Measurements from ENCODE around the gene POLRMT.

The POLRMT gene

GRCh38 chr19:664913-665443 is 31.6 kb upstream of the POLRMT start:
- no peak overlapping the region for H3K4me3 ChIP-seq (ENCODE audit: low read depth, low read length)
- DNase-seq (ENCODE audit: low read depth) = no peak

GRCh38 chr19:663682-664117 is 30.4 kb upstream of the POLRMT start:
- H3K4me3 ChIP-seq (ENCODE audit: low read depth, low read length) = peak overlapping the region; percentile 55

GRCh38 chr19:662962-663681 is 29.8 kb upstream of the POLRMT start, which contains the start of gene RNF126:
Gene RNF126 (minus strand): TSS chr19:663214. CDS start chr19:663121, 93 bp downstream.
- DNase-seq (ENCODE audit: low read depth) = peak; percentile 73
- peak within 1 kb of the TSS; percentile 95 for H3K4me3 ChIP-seq (ENCODE audit: low read depth, low read length)

More at GRCh38 chr19:663682-664117, 30.4 kb upstream of the POLRMT start:
- no peak for DNase-seq (ENCODE audit: low read depth)

- H3K4me3 ChIP-seq (ENCODE audit: low read depth, low read length) = peak overlapping the region; percentile 95
- DNase-seq (ENCODE audit: low read depth) = no peak
Measured at GRCh38 chr19:662207-662961, 29.0 kb upstream of the POLRMT start.

GRCh38 chr19:661427-662196 is 28.3 kb upstream of the POLRMT start:
- DNase-seq (ENCODE audit: low read depth) = no peak
- peak overlapping the region; percentile 95 for H3K4me3 ChIP-seq (ENCODE audit: low read depth, low read length)

- no peak for DNase-seq (ENCODE audit: low read depth)
- H3K4me3 ChIP-seq (ENCODE audit: low read depth, low read length) = peak overlapping the region; percentile 95
Measured at GRCh38 chr19:660793-661426, 27.6 kb upstream of the POLRMT start.

- DNase-seq (ENCODE audit: low read depth) = no peak
Measured at GRCh38 chr19:658916-659839, 25.8 kb upstream of the POLRMT start.

GRCh38 chr19:658059-658839 is 24.9 kb upstream of the POLRMT start:
- H3K4me3 ChIP-seq (ENCODE audit: low read depth, low read length) = no peak overlapping the region
- no peak for DNase-seq (ENCODE audit: low read depth)

More at GRCh38 chr19:658916-659839, 25.8 kb upstream of the POLRMT start:
- no peak overlapping the region for H3K4me3 ChIP-seq (ENCODE audit: low read depth, low read length)

- DNase-seq (ENCODE audit: low read depth) = no peak
Measured at GRCh38 chr19:657611-658010, 24.3 kb upstream of the POLRMT start.

GRCh38 chr19:656751-657559 is 23.6 kb upstream of the POLRMT start:
- no peak overlapping the region for H3K4me3 ChIP-seq (ENCODE audit: low read depth, low read length)
- DNase-seq (ENCODE audit: low read depth) = no peak

More at GRCh38 chr19:657611-658010, 24.3 kb upstream of the POLRMT start:
- no peak overlapping the region for H3K4me3 ChIP-seq (ENCODE audit: low read depth, low read length)

GRCh38 chr19:655691-656090 is 22.4 kb upstream of the POLRMT start:
- DNase-seq (ENCODE audit: low read depth) = no peak
- H3K4me3 ChIP-seq (ENCODE audit: low read depth, low read length) = no peak overlapping the region

GRCh38 chr19:653425-653824 is 20.1 kb upstream of the POLRMT start:
- H3K4me3 ChIP-seq (ENCODE audit: low read depth, low read length) = no peak overlapping the region
- DNase-seq (ENCODE audit: low read depth) = no peak

- H3K4me3 ChIP-seq (ENCODE audit: low read depth, low read length) = no peak overlapping the region
- DNase-seq (ENCODE audit: low read depth) = no peak
Measured at GRCh38 chr19:652467-653389, 19.4 kb upstream of the POLRMT start.

GRCh38 chr19:651991-652390 is 18.7 kb upstream of the POLRMT start:
- DNase-seq (ENCODE audit: low read depth) = no peak
- no peak overlapping the region for H3K4me3 ChIP-seq (ENCODE audit: low read depth, low read length)

GRCh38 chr19:651114-651818 is 17.9 kb upstream of the POLRMT start:
- DNase-seq (ENCODE audit: low read depth) = no peak
- no peak overlapping the region for H3K4me3 ChIP-seq (ENCODE audit: low read depth, low read length)
